ELF-1 (cell line): ENCODE measurements around the gene APOD.
"Not testable (repeated sequence)": the region's sequence is repeated elsewhere in the genome, so short reads cannot be mapped to it uniquely, and the experiment has no call there.

Experiments used
- DNase-seq: peaks from one replicate; pipeline ENCODE4 v3.0.0-alpha.2; 2016; ENCODE audit warnings: low read depth, low spot score

Gene APOD

DNA sequence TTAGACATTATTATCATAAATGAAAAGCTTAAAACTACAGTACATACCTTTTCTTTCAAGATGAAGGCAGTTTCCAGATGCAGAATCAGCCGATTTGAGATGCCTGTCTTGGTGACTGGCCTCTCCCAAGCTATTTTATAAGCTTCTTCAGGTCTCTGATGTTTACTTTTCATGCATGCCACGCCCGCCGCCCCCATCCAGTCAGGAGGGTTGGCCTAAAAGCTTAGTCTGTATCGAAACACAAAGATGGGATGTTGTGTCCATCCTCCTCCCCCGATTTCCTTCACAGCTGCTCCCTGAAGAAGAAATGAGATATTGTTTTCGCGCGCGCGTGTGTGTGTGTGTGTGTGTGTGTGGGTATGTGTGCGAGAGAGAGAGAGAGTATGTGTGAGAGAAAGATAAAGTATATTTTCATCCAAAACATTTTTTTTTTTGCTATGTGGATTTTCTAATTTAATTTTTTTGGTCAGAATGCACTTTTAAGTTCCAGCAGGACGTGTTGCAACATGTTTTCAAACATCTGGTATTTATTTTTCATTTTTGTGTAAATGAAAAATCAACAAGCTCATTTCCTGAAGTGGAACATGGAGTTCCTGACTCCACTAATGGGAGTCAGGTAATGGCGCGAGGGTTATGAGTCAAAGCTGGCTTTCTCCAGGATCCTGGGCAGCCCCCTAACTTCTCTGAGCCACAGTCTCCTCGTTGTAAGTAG, at the start of gene APOD:
TSS of gene APOD (minus strand) at position 110 of the 712 bp plus-strand sequence. CDS start 4,479 bp downstream, outside the sequence.
- DNase-seq = no peak

DNA sequence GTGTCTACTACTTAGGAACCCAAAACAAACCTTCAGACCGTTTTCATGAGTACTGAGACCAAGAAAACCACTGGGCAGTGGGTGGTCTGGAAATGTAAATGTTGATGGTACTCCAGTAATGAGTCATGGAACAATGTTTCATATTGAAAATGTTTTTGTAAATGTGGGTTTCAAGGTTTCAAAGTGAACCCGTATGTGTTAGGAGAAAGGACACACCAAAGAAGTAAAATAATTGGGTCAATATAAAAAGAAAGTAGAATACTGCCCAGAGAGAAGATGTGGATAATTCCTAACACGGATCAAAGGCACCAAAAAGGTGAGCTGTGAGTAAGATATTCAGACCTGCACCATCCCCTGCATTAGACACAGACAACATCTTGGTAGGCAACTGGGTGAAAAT, 49.6 kb upstream of the APOD start:
- not testable (repeated sequence) for DNase-seq

DNA sequence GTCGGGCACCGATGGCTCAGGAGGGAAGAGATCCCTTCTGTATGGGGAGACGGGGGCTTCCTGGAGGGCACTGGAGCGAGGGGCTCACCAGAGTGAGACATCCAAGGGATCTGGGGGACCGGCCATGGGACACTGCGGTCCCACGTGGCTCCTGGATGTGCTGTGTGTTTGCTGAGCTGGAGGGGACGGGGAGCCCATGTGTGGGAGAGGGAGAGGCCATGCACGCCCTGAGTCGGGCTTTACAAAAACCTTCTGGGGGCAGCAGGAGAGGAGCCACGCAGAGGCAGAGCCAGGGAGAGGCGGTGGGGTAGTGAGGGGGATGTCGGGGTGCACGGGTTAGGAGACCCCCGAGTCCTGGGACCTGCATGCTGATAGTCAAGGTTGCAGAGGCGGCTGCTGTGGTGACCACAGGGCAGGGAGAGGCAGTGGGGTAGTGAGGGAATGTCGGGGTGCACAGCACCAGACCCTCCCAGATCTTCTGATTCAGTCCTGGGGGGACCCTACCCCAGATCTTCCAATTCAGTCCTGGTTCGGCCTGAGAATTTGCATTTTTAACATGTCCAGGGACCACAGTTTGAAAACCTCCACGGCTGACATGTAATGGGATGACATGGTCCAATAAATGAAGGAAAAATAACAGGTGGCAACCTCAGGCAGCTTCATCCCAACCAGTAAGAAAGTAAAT, 48.9 kb upstream of the APOD start:
- DNase-seq = not testable (repeated sequence)

DNA sequence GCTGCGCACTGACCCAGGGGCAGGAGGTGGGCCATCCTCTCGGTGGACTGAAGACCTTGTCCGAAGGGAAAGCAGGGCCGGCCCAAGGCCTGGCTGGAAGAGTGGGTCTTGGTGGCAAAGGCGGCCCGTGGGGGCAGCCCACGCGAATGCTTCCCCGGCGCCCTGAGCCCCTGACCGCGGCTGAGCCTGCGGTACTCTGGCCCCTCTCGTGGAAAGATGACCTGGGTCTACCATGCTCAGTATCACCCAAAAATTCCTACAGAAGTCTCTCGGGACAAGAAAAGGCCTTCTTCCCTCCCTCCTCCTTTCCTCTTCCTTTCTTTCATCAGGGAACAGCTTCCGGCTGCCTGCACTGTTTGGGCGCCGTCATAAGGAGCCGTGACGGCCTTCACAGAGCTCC, 48.3 kb upstream of the APOD start:
- DNase-seq = not testable (repeated sequence)

DNA sequence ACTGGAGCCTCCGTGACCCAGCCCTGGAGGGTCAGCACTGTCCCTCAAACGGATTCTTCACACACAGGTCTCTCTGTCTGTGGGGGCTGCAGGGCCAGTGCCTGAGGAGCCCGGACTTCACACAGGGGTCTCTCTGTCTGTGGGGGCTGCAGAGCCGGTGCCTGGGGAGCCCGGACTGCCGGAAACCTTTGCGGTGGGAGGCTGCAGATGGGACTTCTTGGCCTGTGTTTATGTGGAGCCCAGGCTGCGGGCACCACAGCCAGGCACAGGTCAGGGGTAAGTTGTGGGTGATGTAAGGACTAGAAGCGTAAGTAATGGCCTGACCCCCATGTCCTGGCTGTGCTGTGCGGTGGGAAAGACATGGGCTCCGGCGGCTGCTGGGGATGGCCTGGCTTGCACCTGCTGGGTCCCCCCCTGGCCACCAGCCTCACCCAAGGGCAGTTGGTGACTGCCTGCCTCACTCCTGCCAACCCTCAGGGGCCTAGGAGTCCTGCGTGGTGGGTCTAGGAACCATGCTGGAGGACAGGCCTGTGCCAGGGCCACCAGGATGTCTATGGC, 47.3 kb upstream of the APOD start:
- DNase-seq = not testable (repeated sequence)

DNA sequence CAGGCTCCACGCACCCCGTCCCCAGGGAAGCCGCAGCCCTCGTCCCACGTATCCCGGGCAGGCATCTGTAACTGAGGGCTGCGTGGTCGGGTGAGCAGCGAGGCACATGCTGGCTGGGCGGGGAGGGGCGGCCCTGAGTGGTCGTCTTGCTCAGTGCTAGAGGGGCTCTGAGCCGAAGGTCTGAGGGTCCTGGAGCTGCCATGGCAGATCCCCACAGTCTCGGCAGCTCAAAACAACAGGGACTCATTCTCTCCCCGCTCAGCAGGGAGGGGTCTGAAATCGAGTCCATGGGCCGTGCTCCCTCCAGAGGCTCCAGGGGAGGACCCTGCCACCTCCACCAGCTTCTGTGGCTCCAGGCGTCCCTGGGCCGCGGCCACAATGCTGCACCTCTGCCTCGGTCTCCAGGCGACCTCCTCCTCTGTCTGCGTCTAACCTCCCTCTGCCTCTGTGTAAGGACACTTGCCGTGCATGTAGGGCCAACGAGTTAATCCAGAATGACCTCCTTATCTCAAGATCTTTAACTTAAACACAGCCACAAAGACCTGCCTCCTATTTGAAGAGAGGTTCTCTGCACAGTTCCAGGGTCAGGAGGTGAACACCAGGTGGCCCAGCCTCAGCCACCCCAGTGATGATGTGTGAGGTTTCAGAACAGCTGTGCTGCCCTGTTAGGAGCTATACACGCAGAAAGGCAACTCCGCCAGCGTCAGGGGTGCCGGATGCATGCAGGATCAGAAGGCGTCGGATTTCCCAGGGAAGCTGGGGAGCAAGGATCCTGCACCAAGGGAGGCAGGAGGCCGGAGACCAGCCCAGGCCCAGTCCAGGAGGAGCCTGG, 46.6 kb upstream of the APOD start:
- not testable (repeated sequence) for DNase-seq

DNA sequence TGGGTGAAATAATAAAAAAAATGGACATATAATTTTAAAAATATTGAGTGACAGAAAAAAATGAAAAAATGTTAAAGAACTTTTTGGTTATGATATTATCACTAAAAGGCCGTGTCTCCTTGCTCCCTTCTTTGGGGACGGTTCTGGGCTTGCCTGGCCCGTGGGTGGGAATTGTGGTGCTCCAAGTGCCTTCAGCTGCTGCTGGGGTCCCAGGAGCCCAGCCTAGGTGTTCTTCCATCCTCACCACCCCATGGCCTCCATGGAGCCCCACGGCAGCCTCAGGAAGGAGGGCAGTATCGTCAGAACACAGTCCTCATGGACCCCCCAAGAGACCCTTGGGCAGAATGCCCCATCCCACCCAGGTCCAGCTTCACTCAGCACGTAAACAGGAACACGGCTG, 45.9 kb upstream of the APOD start:
- DNase-seq = not testable (repeated sequence)

DNA sequence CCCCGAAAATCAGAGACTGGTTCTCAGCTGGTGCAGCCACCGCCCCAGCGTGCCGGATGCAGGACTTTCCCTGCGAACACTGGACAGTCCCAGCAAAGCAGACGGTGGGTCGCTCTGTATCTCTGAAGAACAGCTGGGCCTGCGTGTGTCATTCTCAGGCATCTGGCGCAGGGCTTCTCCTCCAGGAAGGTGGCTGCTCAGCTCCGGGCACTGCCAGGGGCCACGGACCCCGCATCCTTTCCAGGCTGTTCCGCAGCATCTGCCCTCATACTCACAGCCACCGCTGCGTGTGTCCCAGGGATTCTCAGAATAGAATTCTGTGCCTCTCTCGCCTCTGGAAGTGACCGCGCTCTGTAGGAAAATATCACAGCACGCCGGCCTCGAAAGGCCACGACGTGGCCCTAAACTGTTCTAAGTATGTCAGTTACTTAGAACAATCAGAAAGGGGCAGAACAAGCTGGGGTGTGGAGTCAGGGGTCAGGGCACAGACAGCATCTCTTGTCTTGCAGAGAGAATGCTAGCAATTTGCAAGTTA, 44.7 kb upstream of the APOD start:
- not testable (repeated sequence) for DNase-seq

DNA sequence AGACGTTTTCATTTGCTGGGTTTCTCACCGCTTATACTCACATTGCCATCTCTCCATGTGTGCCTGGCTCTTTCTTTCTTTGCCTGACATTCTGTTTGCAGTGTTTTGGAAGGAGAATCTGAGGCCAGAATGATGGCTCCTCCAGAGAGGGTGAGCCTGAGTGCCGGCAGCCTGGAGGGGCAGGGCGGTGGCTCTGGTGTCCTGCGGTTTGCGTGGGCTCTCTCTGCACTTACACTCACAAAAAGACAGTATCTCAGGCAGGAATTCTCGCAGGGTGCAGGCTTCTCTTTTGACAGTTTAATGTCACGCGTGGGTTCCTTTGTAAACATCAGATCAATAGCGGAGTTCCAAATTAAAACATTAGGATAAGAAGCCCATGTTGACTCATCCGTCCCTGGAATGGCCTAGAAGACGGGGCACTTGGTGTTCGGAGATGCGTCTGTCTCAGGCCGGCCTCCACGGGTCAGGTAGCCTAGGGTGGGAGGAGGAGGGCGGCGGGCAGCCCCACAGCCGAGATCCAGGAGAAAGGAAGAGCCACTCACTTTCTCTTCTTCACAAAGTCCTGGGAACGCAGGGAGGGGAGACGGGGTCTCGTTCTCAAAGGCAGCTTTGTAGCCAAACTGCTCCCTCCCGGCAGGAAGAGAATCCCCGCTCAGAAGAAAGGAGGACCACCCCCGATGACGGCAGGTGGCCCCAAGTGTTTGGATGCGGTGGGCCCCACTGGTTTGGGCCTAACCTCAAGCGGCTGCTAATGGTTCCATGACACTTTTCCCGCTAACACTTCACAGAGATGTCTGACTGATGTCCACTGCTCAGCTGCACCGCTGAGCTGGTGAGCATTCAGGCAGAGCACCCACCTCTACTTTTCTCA, 44.0 kb upstream of the APOD start:
- DNase-seq = not testable (repeated sequence)

DNA sequence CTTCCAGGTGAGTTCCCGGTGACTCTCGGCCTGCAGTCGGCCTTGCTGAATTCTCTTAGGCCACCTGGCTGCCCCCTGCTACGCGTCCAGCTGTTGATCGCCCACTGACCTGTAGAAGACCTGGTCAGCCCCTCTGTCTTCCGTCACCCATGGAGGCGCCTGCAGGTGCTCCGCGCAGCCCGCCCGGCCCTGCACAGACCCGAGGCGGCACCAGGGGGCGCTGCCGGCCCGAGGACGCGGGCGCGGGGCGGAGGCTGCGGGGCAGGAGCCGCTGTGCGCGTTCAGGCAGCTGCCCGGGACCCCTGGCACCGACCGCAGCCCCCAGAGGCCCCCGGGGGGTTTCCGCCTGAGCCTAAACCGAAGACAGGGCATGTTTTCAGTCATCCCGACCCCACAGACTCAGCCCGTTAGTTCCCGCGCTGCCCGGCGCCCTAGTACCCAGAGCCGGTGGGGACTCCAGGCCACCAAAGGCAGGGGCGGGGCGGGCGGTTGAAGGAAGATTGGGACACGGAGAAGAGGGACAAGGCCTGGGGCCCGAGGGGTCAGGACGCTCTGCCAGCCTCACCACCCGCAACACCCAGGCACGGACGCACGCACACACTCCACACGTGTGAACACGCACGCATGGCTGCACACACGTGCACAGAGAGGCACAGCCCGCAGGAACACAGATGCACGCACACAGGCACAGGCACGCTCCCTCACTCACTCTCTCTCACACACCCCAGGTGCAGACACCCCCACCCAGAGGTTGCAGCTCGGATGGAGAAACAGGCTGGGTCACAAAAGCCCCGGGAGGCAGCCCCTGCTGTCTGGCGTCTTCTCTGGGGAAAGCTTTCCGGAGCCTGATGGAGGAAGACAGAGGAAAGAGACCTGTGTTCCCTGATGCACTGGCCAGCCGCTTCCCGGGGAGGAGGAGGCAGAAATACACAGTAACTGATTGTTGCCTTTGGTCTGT, 41.1 kb upstream of the APOD start:
- not testable (repeated sequence) for DNase-seq

DNA sequence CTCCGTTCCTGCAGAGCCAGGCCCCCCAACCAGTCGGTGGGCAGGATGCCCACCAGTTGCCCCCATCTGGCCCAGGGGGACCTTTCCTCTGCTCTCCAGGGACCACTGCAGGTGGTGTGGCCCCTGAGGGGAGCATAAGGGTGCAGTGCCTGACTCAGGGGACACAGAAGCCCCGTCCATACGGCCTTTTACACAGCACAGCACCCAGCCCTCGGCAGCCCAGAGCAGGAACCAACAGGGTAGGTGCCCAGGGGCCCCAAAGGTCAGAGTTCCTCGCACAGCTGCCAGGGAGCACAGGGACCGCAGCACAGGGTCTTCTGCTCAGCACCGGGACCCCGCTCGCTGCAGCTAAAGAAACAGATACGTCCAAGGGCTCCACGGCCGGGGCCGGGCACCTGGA, 40.4 kb upstream of the APOD start:
- DNase-seq = not testable (repeated sequence)

DNA sequence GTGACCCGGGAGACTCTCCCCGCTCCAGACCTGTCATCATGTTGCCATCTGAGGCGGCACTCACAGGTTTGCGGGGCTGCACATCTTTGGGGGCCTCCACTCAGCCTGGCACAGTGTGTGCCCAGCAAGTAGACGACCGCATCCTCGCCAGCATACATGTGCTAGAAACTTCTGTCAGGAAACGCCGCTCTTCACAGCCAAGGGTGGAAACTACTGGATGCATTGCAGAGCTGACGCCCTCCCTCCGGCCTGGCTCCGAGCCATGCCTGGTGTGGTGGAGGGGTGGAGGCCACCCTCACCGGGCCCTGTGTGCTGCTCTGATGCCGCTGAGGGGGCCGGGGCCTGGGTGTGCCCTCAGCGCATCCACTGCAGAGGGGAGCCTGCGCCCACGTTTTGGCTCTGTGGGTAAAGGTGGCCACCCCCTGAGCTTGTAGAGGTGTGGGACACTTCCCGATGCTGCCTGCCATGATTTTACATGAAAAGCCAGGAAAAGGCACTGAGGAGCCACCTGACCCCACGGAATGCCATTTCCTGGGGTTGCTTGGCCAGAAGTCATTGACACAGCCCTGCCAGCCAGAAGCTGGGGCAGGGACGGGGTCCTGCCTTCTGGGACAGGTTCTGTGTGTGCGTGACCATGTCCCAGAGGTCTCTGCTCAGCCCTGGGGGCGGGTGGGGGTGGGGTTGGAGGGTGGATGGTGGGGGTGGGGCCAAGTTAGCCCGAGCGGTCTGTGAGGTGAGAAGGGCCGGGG, 39.7 kb upstream of the APOD start:
- DNase-seq = not testable (repeated sequence)

DNA sequence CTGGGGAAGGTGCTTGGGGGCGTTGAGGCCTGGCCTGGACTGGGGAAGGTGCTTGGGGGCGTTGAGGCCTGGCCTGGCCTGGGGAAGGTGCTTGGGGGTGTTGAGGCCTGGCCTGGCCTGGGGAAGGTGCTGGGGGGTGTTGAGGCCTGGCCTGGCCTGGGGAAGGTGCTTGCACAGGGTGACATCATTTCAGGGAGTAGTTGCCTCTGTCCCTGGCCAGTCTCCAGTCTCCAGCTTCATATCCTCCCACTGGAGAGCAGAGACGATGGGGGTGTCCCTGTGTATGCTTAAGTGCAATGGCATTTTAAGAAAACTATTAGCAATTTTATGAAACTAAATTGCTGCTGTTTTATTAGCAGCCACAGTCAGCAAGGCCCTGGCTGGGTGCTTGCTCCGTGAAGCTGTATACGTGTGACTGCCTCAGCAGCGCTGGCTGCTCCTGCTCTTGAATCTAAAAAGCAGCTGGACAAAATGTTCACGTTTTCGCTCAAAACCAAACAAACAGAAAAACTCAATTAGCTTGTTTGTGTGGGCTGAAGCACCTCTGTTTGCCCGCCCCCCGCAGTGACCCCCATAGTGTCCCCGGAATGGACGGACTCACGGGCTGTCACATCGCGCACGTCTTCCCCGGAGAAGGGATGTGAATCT, 38.9 kb upstream of the APOD start:
- DNase-seq = not testable (repeated sequence)

DNA sequence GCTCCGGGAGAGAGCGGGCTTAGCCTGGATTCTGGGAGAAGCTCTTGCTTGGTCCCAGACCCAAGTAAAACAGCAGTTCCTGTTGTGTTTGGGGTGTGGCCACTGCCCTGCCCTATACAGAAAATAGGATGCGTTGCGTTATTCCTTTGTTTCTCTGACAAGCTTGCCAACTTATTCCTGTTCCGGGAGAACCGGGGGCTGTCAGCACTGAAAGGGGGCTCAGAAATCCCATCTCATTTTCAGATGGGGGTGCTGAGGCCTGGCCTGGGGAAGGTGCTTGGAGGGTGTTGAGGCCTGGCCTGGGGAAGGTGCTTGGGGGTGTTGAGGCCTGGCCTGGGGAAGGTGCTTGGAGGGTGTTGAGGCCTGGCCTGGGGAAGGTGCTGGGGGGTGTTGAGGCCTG, 38.3 kb upstream of the APOD start:
- not testable (repeated sequence) for DNase-seq

DNA sequence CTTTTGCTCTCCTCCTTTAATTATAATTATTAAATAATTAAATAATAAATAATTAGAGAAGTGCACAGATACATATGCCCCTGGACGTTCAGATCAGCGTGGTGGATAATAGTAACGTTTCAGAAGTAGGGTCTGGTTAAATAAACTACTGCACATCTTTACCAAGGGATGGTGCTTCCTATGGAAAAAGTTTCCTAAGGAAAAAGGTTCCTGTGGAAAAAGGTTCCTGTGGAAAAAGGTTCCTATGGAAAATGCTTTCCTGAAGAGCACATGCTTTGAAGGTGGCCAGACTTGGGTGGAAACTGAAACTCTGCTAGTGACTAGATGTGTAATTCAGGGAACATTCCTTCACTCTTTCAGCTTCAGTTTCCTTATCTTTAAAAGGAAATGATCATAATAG, 37.4 kb upstream of the APOD start:
- DNase-seq = not testable (repeated sequence)

DNA sequence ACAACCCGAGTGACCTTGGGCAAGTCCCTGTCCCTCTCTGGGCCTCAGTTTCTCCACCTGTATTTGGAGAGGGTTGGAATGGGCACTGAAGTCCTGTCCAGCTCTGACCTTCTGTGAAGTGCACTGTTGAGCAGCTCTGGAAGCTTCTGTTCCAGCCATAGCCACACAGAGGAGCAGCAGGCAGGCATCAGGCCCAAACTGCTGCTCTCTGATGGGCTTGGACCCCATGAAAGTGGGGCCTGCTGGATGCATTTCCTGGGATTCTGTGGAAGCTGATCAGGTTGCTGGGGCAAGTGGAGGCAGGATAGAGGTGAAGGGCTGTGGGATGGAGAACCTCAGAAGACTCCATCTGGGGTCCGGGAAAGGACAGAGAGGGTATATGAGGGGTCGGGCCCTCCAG, 36.7 kb upstream of the APOD start:
- DNase-seq = not testable (repeated sequence)

DNA sequence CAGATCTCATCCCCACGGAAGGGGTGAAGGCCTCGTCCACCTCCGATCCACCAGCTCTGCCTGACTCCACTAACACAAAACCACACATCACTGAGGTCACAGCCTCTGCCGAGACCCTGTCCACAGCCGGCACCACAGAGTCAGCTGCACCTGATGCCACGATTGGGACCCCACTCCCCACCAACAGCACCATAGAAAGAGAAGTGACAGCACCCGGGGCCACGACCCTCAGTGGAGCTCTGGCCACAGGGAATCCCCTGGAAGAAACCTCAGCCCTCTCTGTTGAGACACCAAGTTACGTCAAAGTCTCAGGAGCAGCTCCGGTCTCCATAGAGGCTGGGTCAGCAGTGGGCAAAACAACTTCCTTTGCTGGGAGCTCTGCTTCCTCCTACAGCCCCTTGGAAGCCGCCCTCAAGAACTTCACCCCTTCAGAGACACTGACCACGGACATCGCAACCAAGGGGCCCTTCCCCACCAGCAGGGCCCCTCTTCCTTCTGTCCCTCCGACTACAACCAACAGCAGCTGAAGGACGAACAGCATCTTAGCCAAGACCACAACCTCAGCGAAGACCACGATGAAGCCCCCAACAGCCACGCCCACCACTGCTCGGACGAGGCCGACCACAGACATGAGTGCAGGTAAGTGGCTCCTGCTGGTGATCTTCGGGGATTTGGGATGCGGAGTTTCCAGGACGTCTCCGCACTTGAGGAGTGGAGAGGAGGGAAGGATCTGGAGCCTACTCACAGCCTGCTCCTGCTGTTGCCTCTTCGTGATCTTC, 36.0 kb upstream of the APOD start:
- DNase-seq = not testable (repeated sequence)
